Globus pallidus (tissue), 1 donor: Measurements from ENCODE around the gene ACTG1.

Experiments used
- DNase-seq: peaks from one replicate; pipeline ENCODE4 v3.0.0-alpha.2; 2015; ENCODE audit warnings: low spot score

Gene ACTG1

DNA sequence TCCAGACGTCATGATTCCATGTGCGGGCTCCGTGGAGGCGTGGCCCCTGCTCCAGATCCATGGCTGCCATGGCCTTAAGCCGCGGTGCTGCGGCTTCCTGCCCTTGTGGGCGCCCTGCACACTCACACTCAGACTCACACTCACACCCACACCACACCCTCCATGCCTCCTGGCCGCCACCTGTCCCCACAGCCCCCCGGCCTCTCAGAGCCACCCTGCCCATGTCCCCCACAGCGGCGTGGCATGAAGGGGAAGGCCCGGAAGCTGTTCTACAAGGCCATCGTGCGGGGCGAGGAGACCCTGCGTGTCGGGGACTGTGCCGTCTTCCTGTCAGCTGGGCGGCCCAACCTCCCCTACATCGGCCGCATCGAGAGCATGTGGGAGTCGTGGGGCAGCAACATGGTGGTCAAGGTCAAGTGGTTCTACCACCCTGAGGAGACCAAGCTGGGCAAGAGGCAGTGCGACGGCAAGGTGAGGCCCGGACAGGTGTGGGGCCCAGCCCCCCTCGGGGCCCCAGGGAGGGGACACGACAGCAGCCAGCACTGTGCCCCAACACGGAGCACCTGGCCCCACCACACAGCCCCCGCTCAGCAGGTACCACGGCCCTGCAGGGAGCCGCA is 50.0 kb downstream of the ACTG1 start:
- no peak for DNase-seq

DNA sequence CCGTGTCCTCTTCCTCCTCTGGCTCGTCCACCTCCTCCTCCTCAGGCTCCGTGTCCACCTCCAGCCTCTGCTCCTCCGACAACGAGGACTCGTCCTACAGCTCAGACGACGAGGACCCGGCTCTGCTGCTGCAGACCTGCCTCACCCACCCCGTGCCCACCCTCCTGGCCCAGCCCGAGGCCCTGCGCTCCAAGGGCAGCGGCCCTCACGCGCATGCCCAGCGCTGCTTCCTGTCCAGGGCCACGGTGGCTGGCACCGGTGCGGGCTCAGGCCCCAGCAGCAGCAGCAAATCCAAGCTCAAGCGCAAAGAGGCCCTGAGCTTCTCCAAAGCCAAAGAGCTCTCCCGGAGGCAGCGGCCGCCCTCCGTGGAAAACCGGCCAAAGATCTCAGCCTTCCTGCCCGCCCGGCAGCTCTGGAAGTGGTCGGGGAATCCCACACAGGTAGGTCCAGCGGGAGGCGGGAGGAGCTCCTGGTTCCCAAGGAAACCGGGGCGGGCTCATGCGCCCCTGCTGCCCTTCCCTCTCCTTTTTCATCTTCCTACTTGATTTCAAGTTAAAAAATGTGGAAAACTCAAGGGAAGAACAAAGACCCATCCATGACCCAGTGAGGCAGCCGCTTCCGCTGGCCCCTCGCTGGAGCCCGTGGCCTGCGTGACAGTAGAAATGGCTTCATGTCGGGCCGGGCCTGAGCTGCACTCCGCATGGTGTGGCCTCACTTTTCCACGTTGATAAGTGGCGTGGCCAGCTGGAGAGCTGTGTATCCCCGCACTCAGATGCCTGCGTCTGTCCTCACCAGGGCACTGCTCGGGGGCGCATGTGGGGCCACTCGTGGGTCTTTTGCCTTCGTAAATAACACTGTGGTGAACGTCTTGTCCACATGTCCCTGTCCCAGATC is 50.7 kb downstream of the ACTG1 start:
- DNase-seq: no peak

DNA sequence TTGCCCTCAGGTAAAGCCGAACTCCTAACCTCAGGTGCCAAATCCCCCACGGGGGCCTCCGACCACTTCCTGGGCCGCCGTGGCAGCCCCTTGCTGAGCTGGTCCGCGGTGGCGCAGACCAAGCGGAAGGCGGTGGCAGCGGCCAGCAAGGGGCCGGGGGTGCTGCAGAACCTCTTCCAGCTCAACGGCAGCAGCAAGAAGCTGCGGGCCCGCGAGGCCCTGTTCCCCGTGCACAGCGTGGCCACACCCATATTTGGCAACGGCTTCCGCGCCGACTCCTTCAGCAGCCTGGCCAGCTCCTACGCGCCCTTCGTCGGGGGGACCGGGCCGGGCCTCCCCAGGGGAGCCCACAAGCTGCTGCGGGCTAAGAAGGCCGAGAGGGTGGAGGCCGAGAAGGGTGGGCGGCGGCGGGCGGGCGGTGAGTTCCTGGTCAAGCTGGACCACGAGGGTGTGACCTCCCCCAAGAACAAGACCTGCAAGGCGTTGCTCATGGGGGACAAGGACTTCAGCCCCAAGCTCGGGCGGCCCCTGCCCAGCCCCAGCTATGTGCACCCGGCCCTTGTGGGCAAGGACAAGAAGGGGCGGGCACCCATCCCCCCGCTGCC is 51.6 kb downstream of the ACTG1 start:
- DNase-seq: no peak
